Activated CD4-positive, alpha-beta T cell treated with anti-CD3 and anti-CD28 coated beads, Interleukin-2, Interleukin-4, amounts not matched to agents 100 ng/mL and 50 ng/mL, durations not matched to agents 16 hours and 8 hours (primary cell): ENCODE data around the gene ADIG.
A peak's percentile ranks its signal among the peaks of the same experiment; 100 is the strongest.

Experiments used
- DNase-seq: peaks from one replicate; pipeline ENCODE4 v3.0.0-alpha.2; 2020; ENCODE audit warnings: low spot score

The ADIG gene

GRCh38 chr20:38633577-38634093, 52.6 kb downstream of the ADIG start:
- DNase-seq: peak; percentile 73

DNA sequence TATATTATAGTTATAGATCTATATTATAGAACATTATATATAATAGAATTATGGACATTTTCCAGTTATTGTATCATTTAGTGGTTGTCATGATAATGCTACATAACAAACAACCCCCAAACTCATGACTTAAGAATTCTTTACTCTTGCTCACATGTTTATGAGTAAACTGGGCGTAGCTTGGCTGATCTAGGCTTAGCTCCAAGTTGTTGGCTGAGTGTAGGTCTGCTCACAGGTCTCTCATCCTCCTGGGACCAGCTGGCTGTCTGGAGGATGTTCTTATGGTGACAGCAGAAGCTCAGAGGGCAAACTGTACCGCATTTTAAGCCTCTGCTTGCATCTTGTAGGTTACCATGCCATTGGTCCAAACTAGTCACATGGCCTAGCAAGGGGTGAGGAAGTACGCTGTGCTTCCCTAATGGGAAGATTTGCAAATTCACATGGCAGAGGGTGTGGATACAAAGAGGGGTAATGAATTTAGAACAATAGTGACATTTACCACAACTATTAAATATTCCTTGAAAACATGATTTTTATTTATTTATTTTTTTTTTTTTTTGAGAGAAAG, 54.8 kb downstream of the ADIG start:
- no peak for DNase-seq
